ENCODE measurements around the gene SBF2.
A peak's percentile ranks its signal among the peaks of the same experiment; 100 is the strongest.
"Not testable (repeated sequence)": the region's sequence is repeated elsewhere in the genome, so short reads cannot be mapped to it uniquely, and the experiment has no call there.

SBF2 gene

GRCh38 chr11:9945680-9946079 is 348.3 kb downstream of the SBF2 start:
- not testable (repeated sequence) for H3K36me3 Mint-ChIP-seq (ENCODE audit: low read depth); H3K4me1 Mint-ChIP-seq (ENCODE audit: low read depth); H3K4me3 Mint-ChIP-seq; H3K27me3 Mint-ChIP-seq (ENCODE audit: low read depth); H3K27ac Mint-ChIP-seq; H3K9me3 Mint-ChIP-seq

GRCh38 chr11:9943386-9944110 is 350.5 kb downstream of the SBF2 start:
- no peaks in the 10 kb centered on the region for H3K27me3 Mint-ChIP-seq (ENCODE audit: low read depth)
- no peaks in the 10 kb centered on the region for H3K9me3 Mint-ChIP-seq
- H3K4me1 Mint-ChIP-seq (ENCODE audit: low read depth), result no peaks in the 10 kb centered on the region
- H3K27ac Mint-ChIP-seq, result no peak overlapping the region
- no peaks in the 10 kb centered on the region for H3K36me3 Mint-ChIP-seq (ENCODE audit: low read depth)
- H3K4me3 Mint-ChIP-seq, result no peak overlapping the region

- Mint-ChIP-seq H3K27me3 (ENCODE audit: low read depth) (no peaks in the 10 kb centered on the region), H3K27ac (no peak overlapping the region), H3K36me3 (ENCODE audit: low read depth) (no peaks in the 10 kb centered on the region), H3K4me3 (no peak overlapping the region), H3K9me3 (no peaks in the 10 kb centered on the region), H3K4me1 (ENCODE audit: low read depth) (no peaks in the 10 kb centered on the region)
Observed at GRCh38 chr11:9941991-9942390, 352.0 kb downstream of the SBF2 start.

GRCh38 chr11:9939150-9939549 is 354.9 kb downstream of the SBF2 start:
- not testable (repeated sequence) for H3K36me3 Mint-ChIP-seq (ENCODE audit: low read depth); H3K27ac Mint-ChIP-seq; H3K4me3 Mint-ChIP-seq; H3K27me3 Mint-ChIP-seq (ENCODE audit: low read depth); H3K9me3 Mint-ChIP-seq; H3K4me1 Mint-ChIP-seq (ENCODE audit: low read depth)

GRCh38 chr11:9936754-9937153 is 357.3 kb downstream of the SBF2 start:
- no peaks in the 10 kb centered on the region for H3K4me1 Mint-ChIP-seq (ENCODE audit: low read depth)
- peaks cover 2% of the 10 kb centered on the region for H3K36me3 Mint-ChIP-seq (ENCODE audit: low read depth)
- no peak overlapping the region for H3K27ac Mint-ChIP-seq
- peaks cover 6% of the 10 kb centered on the region for H3K9me3 Mint-ChIP-seq
- no peaks in the 10 kb centered on the region for H3K27me3 Mint-ChIP-seq (ENCODE audit: low read depth)
- H3K4me3 Mint-ChIP-seq, result no peak overlapping the region

GRCh38 chr11:9932843-9933242 is 361.2 kb downstream of the SBF2 start:
- not testable (repeated sequence) for H3K4me3 Mint-ChIP-seq; H3K27ac Mint-ChIP-seq; H3K36me3 Mint-ChIP-seq (ENCODE audit: low read depth); H3K27me3 Mint-ChIP-seq (ENCODE audit: low read depth); H3K4me1 Mint-ChIP-seq (ENCODE audit: low read depth)
- peaks cover 10% of the 10 kb centered on the region for H3K9me3 Mint-ChIP-seq

GRCh38 chr11:9930562-9931331 is 363.3 kb downstream of the SBF2 start:
- H3K9me3 Mint-ChIP-seq, result peaks cover 10% of the 10 kb centered on the region
- H3K4me3 Mint-ChIP-seq; H3K4me1 Mint-ChIP-seq (ENCODE audit: low read depth); H3K27ac Mint-ChIP-seq; H3K27me3 Mint-ChIP-seq (ENCODE audit: low read depth); H3K36me3 Mint-ChIP-seq (ENCODE audit: low read depth): not testable (repeated sequence)

- H3K27me3 Mint-ChIP-seq (ENCODE audit: low read depth), result no peaks in the 10 kb centered on the region
- peaks cover 4% of the 10 kb centered on the region for H3K9me3 Mint-ChIP-seq
- peaks cover 5% of the 10 kb centered on the region for H3K36me3 Mint-ChIP-seq (ENCODE audit: low read depth)
- no peak overlapping the region for H3K4me3 Mint-ChIP-seq
- H3K4me1 Mint-ChIP-seq (ENCODE audit: low read depth), result peaks cover 3% of the 10 kb centered on the region
- no peak overlapping the region for H3K27ac Mint-ChIP-seq
Observed at GRCh38 chr11:9927670-9928069, 366.3 kb downstream of the SBF2 start.

GRCh38 chr11:9923280-9923679 is 370.7 kb downstream of the SBF2 start:
- Mint-ChIP-seq H3K9me3 (no peaks in the 10 kb centered on the region), H3K27ac (no peak overlapping the region), H3K27me3 (ENCODE audit: low read depth) (no peaks in the 10 kb centered on the region), H3K4me1 (ENCODE audit: low read depth) (peaks cover 3% of the 10 kb centered on the region), H3K36me3 (ENCODE audit: low read depth) (no peaks in the 10 kb centered on the region), H3K4me3 (no peak overlapping the region)

- Mint-ChIP-seq H3K36me3 (ENCODE audit: low read depth) (no peaks in the 10 kb centered on the region), H3K27ac (no peak overlapping the region), H3K9me3 (no peaks in the 10 kb centered on the region), H3K4me1 (ENCODE audit: low read depth) (peaks cover 3% of the 10 kb centered on the region), H3K4me3 (no peak overlapping the region), H3K27me3 (ENCODE audit: low read depth) (no peaks in the 10 kb centered on the region)
Observed at GRCh38 chr11:9922806-9923205, 371.2 kb downstream of the SBF2 start.

- H3K4me1 Mint-ChIP-seq (ENCODE audit: low read depth), result no peaks in the 10 kb centered on the region
- no peaks in the 10 kb centered on the region for H3K9me3 Mint-ChIP-seq
- H3K27ac Mint-ChIP-seq, result no peak overlapping the region
- no peaks in the 10 kb centered on the region for H3K36me3 Mint-ChIP-seq (ENCODE audit: low read depth)
- H3K27me3 Mint-ChIP-seq (ENCODE audit: low read depth), result no peaks in the 10 kb centered on the region
- no peak overlapping the region for H3K4me3 Mint-ChIP-seq
Observed at GRCh38 chr11:9916480-9916879, 377.5 kb downstream of the SBF2 start.

GRCh38 chr11:9914064-9914463 is 380.0 kb downstream of the SBF2 start:
- H3K36me3 Mint-ChIP-seq (ENCODE audit: low read depth), result no peaks in the 10 kb centered on the region
- H3K4me1 Mint-ChIP-seq (ENCODE audit: low read depth), result no peaks in the 10 kb centered on the region
- H3K4me3 Mint-ChIP-seq, result no peak overlapping the region
- no peak overlapping the region for H3K27ac Mint-ChIP-seq
- no peaks in the 10 kb centered on the region for H3K9me3 Mint-ChIP-seq
- no peaks in the 10 kb centered on the region for H3K27me3 Mint-ChIP-seq (ENCODE audit: low read depth)

- Mint-ChIP-seq H3K36me3 (ENCODE audit: low read depth) (no peaks in the 10 kb centered on the region), H3K9me3 (no peaks in the 10 kb centered on the region), H3K27ac (peak overlapping the region; percentile 29), H3K4me1 (ENCODE audit: low read depth) (no peaks in the 10 kb centered on the region), H3K27me3 (ENCODE audit: low read depth) (no peaks in the 10 kb centered on the region), H3K4me3 (no peak overlapping the region)
Observed at GRCh38 chr11:9905960-9906791, 387.8 kb downstream of the SBF2 start.

GRCh38 chr11:9905501-9905951 is 388.5 kb downstream of the SBF2 start:
- no peak overlapping the region for H3K27ac Mint-ChIP-seq

GRCh38 chr11:9903579-9903978 is 390.4 kb downstream of the SBF2 start:
- Mint-ChIP-seq H3K27ac (no peak overlapping the region), H3K9me3 (no peaks in the 10 kb centered on the region), H3K36me3 (ENCODE audit: low read depth) (no peaks in the 10 kb centered on the region), H3K4me1 (ENCODE audit: low read depth) (no peaks in the 10 kb centered on the region), H3K4me3 (no peak overlapping the region), H3K27me3 (ENCODE audit: low read depth) (peaks cover 3% of the 10 kb centered on the region)

More at GRCh38 chr11:9905501-9905951, 388.5 kb downstream of the SBF2 start:
- no peaks in the 10 kb centered on the region for H3K36me3 Mint-ChIP-seq (ENCODE audit: low read depth)
- H3K27me3 Mint-ChIP-seq (ENCODE audit: low read depth), result no peaks in the 10 kb centered on the region
- no peak overlapping the region for H3K4me3 Mint-ChIP-seq
- H3K4me1 Mint-ChIP-seq (ENCODE audit: low read depth), result no peaks in the 10 kb centered on the region
- no peaks in the 10 kb centered on the region for H3K9me3 Mint-ChIP-seq

Data from T-helper 1 cell treated with Interleukin-12 subunit alpha and Interleukin-12 subunit beta and Interleukin-4 antibody, amounts not matched to agents 30 μg/mL and 1 μg/mL, for 36 hours (primary cell).